SKM-1 (cell line): Measurements from ENCODE around the gene SDK1.
"Not testable (repeated sequence)": the region's sequence is repeated elsewhere in the genome, so short reads cannot be mapped to it uniquely, and the experiment has no call there.

Experiments
- DNase-seq: peaks from one replicate; lab custom pipeline; 2025; ENCODE audit not compliant: unreplicated experiment; lab: John Stamatoyannopoulos, UW

SDK1 gene

GRCh38 chr7:4080954-4081353, 779.9 kb downstream of the SDK1 start:
- DNase-seq: no peak

GRCh38 chr7:4083513-4083912, 782.5 kb downstream of the SDK1 start:
- DNase-seq: no peak

GRCh38 chr7:4084271-4084670, 783.2 kb downstream of the SDK1 start:
- DNase-seq: no peak

GRCh38 chr7:4085937-4086691, 785.1 kb downstream of the SDK1 start:
- DNase-seq: no peak

- no peak for DNase-seq
Observed at GRCh38 chr7:4086723-4087122, 785.7 kb downstream of the SDK1 start.

- no peak for DNase-seq
Observed at GRCh38 chr7:4091767-4092166, 790.7 kb downstream of the SDK1 start.

GRCh38 chr7:4093035-4093434, 792.0 kb downstream of the SDK1 start:
- DNase-seq: no peak

GRCh38 chr7:4093483-4093882, 792.4 kb downstream of the SDK1 start:
- no peak for DNase-seq

GRCh38 chr7:4094158-4094557, 793.1 kb downstream of the SDK1 start:
- DNase-seq: not testable (repeated sequence)

- no peak for DNase-seq
Observed at GRCh38 chr7:4097001-4097609, 796.1 kb downstream of the SDK1 start.

GRCh38 chr7:4098169-4098568, 797.1 kb downstream of the SDK1 start:
- no peak for DNase-seq

GRCh38 chr7:4099651-4100050, 798.6 kb downstream of the SDK1 start:
- DNase-seq: no peak

- no peak for DNase-seq
Observed at GRCh38 chr7:4100148-4100547, 799.1 kb downstream of the SDK1 start.

- DNase-seq: no peak
Observed at GRCh38 chr7:4100691-4101090, 799.6 kb downstream of the SDK1 start.

GRCh38 chr7:4102231-4102841, 801.3 kb downstream of the SDK1 start:
- no peak for DNase-seq

- peak; percentile 53 for DNase-seq
Observed at GRCh38 chr7:4103352-4104091, 802.5 kb downstream of the SDK1 start.

- no peak for DNase-seq
Observed at GRCh38 chr7:4107839-4108238, 806.8 kb downstream of the SDK1 start.

GRCh38 chr7:4108951-4109350, 807.9 kb downstream of the SDK1 start:
- DNase-seq: no peak

- DNase-seq: no peak
Observed at GRCh38 chr7:4109481-4110110, 808.5 kb downstream of the SDK1 start.

GRCh38 chr7:4110438-4110837, 809.4 kb downstream of the SDK1 start:
- no peak for DNase-seq

- DNase-seq: no peak
Observed at GRCh38 chr7:4111166-4111565, 810.1 kb downstream of the SDK1 start.
